ENCODE results near the gene PLOD3. TPM values are rescaled to one million over a fixed set of nuclear protein-coding genes. Genes with fewer than 3 reads are reported as not detected.

Gene PLOD3
- total and polyA plus RNA-seq, 8 donors: 12.4 to 260 (median 31.2) TPM

DNA sequence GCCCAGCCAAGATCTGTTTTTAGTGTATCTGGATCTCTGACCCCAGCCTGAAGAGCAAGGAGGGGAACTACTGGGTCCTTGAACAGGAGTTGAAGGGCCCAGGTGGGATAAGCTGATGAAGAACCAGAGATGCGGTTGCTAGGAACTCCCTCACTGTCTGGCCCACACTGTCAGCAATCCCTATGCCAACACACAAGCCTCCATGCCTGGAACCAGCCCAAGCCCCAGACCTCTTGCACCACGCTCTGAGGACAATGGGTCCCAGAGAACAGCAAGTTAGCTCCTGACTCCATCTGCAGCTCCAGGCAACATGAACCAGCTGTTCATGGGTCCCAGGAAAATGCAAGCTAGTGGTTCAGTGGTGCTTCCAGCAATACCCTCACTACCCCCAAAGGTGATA lies 39.7 kb downstream of the PLOD3 start:
- H3K27ac ChIP-seq: no peak overlapping the region
- TF ChIP-seq, protein P1, sequence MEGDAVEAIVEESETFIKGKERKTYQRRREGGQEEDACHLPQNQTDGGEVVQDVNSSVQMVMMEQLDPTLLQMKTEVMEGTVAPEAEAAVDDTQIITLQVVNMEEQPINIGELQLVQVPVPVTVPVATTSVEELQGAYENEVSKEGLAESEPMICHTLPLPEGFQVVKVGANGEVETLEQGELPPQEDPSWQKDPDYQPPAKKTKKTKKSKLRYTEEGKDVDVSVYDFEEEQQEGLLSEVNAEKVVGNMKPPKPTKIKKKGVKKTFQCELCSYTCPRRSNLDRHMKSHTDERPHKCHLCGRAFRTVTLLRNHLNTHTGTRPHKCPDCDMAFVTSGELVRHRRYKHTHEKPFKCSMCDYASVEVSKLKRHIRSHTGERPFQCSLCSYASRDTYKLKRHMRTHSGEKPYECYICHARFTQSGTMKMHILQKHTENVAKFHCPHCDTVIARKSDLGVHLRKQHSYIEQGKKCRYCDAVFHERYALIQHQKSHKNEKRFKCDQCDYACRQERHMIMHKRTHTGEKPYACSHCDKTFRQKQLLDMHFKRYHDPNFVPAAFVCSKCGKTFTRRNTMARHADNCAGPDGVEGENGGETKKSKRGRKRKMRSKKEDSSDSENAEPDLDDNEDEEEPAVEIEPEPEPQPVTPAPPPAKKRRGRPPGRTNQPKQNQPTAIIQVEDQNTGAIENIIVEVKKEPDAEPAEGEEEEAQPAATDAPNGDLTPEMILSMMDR (IDR thresholded peaks at IDR 0.05): no peak
- TF ChIP-seq POLR2AphosphoS5 (IDR thresholded peaks at IDR 0.05) (no peak), POLR2A (IDR thresholded peaks at IDR 0.05) (no peak), EP300 (IDR thresholded peaks at IDR 0.05) (no peak)
- intact Hi-C loops (cut with DNase I; ENCODE audit: low total_unique reads): no loop called here
- no peaks in the 10 kb centered on the region for H3K9me3 ChIP-seq
- peaks cover 25 to 100% (median 99%) of the 10 kb centered on the region in 3 donors for H3K27me3 ChIP-seq
- peaks cover 24 to 44% (median 35%) of the 10 kb centered on the region in 4 donors for H3K4me1 ChIP-seq
- H3K36me3 ChIP-seq: no peaks in the 10 kb centered on the region
- no peak for DNase-seq
- WGBS, 5 donors: 56 to 65% (median 60%) methylated on average over 1 to 2 of the region's 2 CpGs
- no peak overlapping the region for H3K4me3 ChIP-seq

DNA sequence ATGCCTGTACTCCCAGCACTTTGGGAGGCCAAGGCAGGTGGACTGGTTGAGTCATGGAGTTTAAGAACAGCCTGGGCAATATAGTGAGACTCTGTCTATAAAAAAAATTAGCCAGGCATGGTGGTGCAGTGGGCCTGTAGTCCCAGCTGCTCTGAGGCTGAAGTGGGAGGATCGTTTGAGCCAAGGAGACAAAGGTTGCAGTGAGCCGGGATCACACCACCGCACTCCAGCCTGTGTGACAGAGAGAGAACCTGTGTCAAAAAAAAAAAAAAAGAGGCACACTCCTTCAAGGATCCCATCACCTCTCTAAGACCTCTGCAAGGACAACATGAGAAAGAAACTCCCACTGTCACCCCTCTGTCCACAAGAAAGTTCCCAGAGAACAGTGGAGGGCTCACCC lies 41.7 kb downstream of the PLOD3 start:
- 29 to 39% (median 34%) methylated on average over 3 of the region's 3 CpGs for WGBS, 5 donors
- no peak for TF ChIP-seq POLR2A (IDR thresholded peaks at IDR 0.05)
- no peak for TF ChIP-seq EP300 (IDR thresholded peaks at IDR 0.05)
- no peak for TF ChIP-seq POLR2AphosphoS5 (IDR thresholded peaks at IDR 0.05)
- TF ChIP-seq, protein P1 (IDR thresholded peaks at IDR 0.05): no peak

DNA sequence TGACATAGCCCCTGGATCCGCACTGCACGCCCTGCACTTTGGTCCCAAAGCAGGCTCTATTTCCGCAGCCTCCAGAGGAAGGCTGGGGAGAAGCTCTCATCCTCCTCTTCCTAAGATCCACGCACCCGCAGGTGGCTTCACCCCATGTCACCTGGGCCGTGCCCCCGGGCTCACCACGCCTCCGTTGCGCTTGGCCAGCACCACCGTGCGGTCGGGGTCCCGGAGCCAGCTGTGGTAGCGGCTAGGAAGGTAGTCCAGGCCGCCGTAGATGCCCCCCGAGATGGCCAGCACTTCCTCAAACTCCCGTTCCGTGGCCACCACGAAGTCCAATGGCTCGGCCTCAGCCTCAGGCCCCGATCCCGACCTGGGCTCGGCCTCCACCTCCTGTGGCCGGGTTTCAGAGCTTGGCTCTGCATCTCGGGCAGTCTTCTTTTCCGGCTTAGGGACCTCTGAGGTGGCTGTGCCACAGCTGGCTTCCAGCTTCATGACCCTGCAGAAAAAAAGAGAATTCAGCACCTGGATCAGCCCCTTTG lies 43.0 kb downstream of the PLOD3 start:
- no peaks in the 10 kb centered on the region for H3K9me3 ChIP-seq
- H3K4me3 ChIP-seq: no peak overlapping the region
- intact Hi-C loops (cut with DNase I; ENCODE audit: low total_unique reads): no loop called here
- peaks cover 28 to 54% (median 49%) of the 10 kb centered on the region in 4 donors for H3K4me1 ChIP-seq
- no peak for DNase-seq
- WGBS, 5 donors: 6 to 13% (median 7%) methylated on average over 10 to 28 of the region's 28 CpGs
- H3K27me3 ChIP-seq: peaks cover 35 to 100% (median 100%) of the 10 kb centered on the region in 3 donors
- TF ChIP-seq, protein P1 (IDR thresholded peaks at IDR 0.05): no peak
- no peak for TF ChIP-seq POLR2A (IDR thresholded peaks at IDR 0.05)
- TF ChIP-seq EP300 (IDR thresholded peaks at IDR 0.05): no peak
- no peaks in the 10 kb centered on the region for H3K36me3 ChIP-seq
- H3K27ac ChIP-seq: no peak overlapping the region

More for the DNA sequence above, 41.7 kb downstream of the PLOD3 start:
- intact Hi-C loops (cut with DNase I; ENCODE audit: low total_unique reads): no loop called here
- peaks cover 36 to 52% (median 48%) of the 10 kb centered on the region in 4 donors for H3K4me1 ChIP-seq
- no peaks in the 10 kb centered on the region for H3K36me3 ChIP-seq
- DNase-seq: no peak
- H3K27ac ChIP-seq: no peak overlapping the region
- peaks cover 42 to 100% (median 100%) of the 10 kb centered on the region in 3 donors for H3K27me3 ChIP-seq
- no peak overlapping the region for H3K4me3 ChIP-seq
- no peaks in the 10 kb centered on the region for H3K9me3 ChIP-seq

DNA sequence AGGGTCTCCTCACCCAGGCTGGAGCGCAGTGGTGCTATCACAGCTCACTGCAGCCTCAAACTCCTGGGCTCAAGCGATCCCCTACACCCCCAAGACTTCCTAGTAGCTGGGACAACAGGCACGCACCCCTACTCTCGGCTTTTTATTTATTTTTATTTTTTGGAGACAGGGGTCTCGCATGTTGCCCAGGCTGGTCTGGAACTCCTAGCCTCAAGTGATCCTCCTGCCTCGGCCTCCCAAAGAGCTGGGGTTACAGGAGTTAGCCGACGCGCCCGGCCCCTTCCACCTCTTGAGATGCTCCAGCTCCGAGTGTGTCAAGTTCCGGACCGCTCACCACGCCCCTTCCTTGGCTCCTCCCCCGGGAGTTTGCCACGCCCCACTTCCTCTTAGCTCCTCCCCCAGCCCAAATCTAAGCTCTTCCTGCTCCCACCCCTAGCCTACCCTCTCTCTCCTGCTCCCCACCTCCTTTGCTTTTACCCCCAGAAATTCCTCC lies 43.6 kb downstream of the PLOD3 start:
- H3K9me3 ChIP-seq: no peaks in the 10 kb centered on the region
- no peaks in the 10 kb centered on the region for H3K36me3 ChIP-seq
- H3K4me3 ChIP-seq: peak overlapping the region in 3 of 4 donors; percentile 4 to 35 (median 28)
- H3K4me1 ChIP-seq: peaks cover 25 to 51% (median 47%) of the 10 kb centered on the region in 4 donors
- TF ChIP-seq, protein P1 (IDR thresholded peaks at IDR 0.05): no peak
- TF ChIP-seq POLR2A (IDR thresholded peaks at IDR 0.05): no peak
- TF ChIP-seq EP300 (IDR thresholded peaks at IDR 0.05): no peak
- TF ChIP-seq POLR2AphosphoS5 (IDR thresholded peaks at IDR 0.05): no peak
- DNase-seq: peak; percentile 34 to 47
- WGBS, 5 donors: 3 to 9% (median 7%) methylated on average over 16 of the region's 16 CpGs
- no peak overlapping the region for H3K27ac ChIP-seq
- H3K27me3 ChIP-seq: peaks cover 40 to 100% (median 100%) of the 10 kb centered on the region in 3 donors
- intact Hi-C loops (cut with DNase I; ENCODE audit: low total_unique reads): no loop called here

All from stomach (tissue), 9 donors.